22Rv1 (cell line): Measurements from ENCODE around the gene NFATC3.

Experiments used
- CTCF ChIP-seq: fragments of 450-650 bp; IDR thresholded peaks from 2 replicates; pipeline ENCODE4 v1.5.1; 2017; ENCODE audit warnings: mild to moderate bottlenecking
- ZFX ChIP-seq: fragments of 450-650 bp; IDR thresholded peaks from 2 replicates; pipeline ENCODE4 v1.6.1; 2017; ENCODE audit warnings: antibody characterized with exemption, borderline replicate concordance

DNA sequence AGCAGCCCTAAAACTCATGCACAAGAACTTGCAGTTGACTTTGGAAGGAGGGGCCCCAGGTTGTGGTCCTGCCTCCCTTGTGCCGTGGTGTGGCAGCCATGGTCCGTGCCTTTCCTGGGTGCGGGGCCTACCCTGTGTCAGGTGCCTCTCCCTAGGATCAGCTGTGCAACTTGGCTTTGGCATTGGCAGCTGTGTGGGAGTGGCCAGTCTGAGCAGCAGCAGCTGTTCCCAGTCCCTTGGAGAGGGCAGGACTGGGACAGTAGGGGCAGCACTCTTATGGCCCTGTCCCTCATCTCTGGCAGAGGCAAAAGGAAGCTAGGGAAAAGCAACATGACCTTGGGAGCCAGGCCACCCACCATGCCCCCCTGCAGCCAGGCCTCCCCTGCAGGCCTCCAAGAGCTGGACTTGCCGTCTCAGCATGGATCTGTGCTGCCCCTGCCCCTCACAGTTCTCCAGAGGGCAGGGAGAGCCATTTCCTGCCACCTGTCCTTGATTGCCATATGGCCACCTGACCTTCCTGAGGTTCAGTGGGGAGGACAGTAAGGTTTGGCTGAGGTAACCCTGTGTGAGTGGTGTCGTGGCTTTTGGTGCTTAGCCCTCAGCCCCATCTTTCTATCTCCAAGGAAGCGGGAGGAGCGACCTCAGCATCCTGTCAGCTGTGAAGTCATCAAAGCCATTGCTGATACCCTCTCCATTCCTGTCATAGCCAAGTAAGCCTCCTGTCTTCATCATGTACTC lies 15.5 kb upstream of the NFATC3 start:
- TF ChIP-seq CTCF (no peak), ZFX (no peak)
